ENCODE measurements around the gene NAV2. TPM values are rescaled to one million over a fixed set of nuclear protein-coding genes. Genes with fewer than 3 reads are reported as not detected.

The NAV2 gene
- total RNA-seq, 1 experiment from 2014 or later = 22.7 TPM

- CTCF ChIA-PET = interaction anchor here (1.2 kb wide), 1 partner anchor 258 kb away, joined by 3 read pairs; no protein-coding TSS in a partner anchor
- Histone ChIP-seq H3K27ac (ENCODE audit: low read length) (no peak overlapping the region), H3K36me3 (ENCODE audit: control insufficient read depth, insufficient read depth, low read length) (no peaks in the 10 kb centered on the region), H3K4me3 (ENCODE audit: low read depth in 2 of 2, low read length in 2 of 2) (no peak overlapping the region), H3K27me3 (ENCODE audit: control insufficient read depth, insufficient read depth, low read length) (no peaks in the 10 kb centered on the region), H3K9me3 (ENCODE audit: control insufficient read depth, insufficient read depth, low read depth, low read length) (no peaks in the 10 kb centered on the region), H3K4me1 (ENCODE audit: control insufficient read depth, insufficient read depth, low read length) (peaks cover 4% of the 10 kb centered on the region)
- no peak for ATAC-seq
- no TSS peak for BruUV-seq (replicated peaks)
- in situ Hi-C loops (cut with HindIII; ENCODE audit: low pct_unique_long_range_greater_than_20kb, low sequenced_read_pairs) (no loop called here), intact Hi-C loops (cut with micrococcal nuclease; ENCODE audit: unreplicated experiment) (no loop called here)
- POLR2A ChIA-PET = no interaction called here
- TF ChIP-seq SIN3A (IDR thresholded peaks at IDR 0.05; ENCODE audit: borderline replicate concordance, insufficient read depth, low read depth, low read length) (no peak), TCF7L2 (IDR thresholded peaks at IDR 0.05; ENCODE audit: low read depth, low read length) (no peak), CTCF (IDR thresholded peaks at IDR 0.05) (no peak), POLR2AphosphoS5 (IDR thresholded peaks at IDR 0.05; ENCODE audit: low read depth, low read length) (no peak)
- TF ChIP-seq, protein P1, sequence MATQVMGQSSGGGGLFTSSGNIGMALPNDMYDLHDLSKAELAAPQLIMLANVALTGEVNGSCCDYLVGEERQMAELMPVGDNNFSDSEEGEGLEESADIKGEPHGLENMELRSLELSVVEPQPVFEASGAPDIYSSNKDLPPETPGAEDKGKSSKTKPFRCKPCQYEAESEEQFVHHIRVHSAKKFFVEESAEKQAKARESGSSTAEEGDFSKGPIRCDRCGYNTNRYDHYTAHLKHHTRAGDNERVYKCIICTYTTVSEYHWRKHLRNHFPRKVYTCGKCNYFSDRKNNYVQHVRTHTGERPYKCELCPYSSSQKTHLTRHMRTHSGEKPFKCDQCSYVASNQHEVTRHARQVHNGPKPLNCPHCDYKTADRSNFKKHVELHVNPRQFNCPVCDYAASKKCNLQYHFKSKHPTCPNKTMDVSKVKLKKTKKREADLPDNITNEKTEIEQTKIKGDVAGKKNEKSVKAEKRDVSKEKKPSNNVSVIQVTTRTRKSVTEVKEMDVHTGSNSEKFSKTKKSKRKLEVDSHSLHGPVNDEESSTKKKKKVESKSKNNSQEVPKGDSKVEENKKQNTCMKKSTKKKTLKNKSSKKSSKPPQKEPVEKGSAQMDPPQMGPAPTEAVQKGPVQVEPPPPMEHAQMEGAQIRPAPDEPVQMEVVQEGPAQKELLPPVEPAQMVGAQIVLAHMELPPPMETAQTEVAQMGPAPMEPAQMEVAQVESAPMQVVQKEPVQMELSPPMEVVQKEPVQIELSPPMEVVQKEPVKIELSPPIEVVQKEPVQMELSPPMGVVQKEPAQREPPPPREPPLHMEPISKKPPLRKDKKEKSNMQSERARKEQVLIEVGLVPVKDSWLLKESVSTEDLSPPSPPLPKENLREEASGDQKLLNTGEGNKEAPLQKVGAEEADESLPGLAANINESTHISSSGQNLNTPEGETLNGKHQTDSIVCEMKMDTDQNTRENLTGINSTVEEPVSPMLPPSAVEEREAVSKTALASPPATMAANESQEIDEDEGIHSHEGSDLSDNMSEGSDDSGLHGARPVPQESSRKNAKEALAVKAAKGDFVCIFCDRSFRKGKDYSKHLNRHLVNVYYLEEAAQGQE (IDR thresholded peaks at IDR 0.05; ENCODE audit: insufficient read depth in 1 of 2, low read depth in 2 of 2, low read length in 1 of 2) = no peak
- DNase-seq (ENCODE audit: low read depth, low spot score) = no peak
These were observed 240.7 kb downstream of the NAV2 start for GRCh38 chr11:19953336-19953735.

DNA sequence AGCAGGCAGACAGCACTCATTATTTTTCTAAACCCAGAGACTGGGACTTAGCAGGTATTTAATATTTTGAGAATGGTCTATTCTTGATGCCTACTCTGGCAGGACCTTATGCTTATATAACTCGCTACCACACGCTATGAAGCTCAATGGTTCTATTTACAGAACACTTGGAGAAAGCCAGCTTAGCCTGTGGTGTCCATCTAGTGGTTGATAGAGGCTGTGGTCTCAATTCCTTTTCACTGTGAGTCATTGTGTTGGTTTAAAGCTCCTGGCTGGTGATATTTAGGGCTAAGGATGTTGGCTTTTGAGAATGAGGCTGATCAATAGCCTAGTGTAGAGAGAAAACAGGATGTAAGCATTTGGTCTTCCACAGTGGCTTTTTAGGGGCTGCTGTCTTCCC lies 241.3 kb downstream of the NAV2 start:
- DNase-seq (ENCODE audit: low read depth, low spot score) (no peak), ATAC-seq (no peak; the same call in 1 of the 2 replicates)
- intact Hi-C loops (cut with micrococcal nuclease; ENCODE audit: unreplicated experiment) (no loop called here), in situ Hi-C loops (cut with HindIII; ENCODE audit: low pct_unique_long_range_greater_than_20kb, low sequenced_read_pairs) (no loop called here)
- BruUV-seq (replicated peaks) = no TSS peak
- ChIA-PET CTCF (interaction anchor here (0.7 to 1.2 kb wide), 2 partner anchors 214 to 258 kb away, joined by 3 read pairs; no protein-coding TSS in a partner anchor), POLR2A (no interaction called here)
- Histone ChIP-seq H3K27ac (ENCODE audit: low read length) (no peak overlapping the region), H3K27me3 (ENCODE audit: control insufficient read depth, insufficient read depth, low read length) (no peaks in the 10 kb centered on the region), H3K4me3 (ENCODE audit: low read depth in 2 of 2, low read length in 2 of 2) (no peak overlapping the region), H3K4me1 (ENCODE audit: control insufficient read depth, insufficient read depth, low read length) (peaks cover 4% of the 10 kb centered on the region), H3K36me3 (ENCODE audit: control insufficient read depth, insufficient read depth, low read length) (no peaks in the 10 kb centered on the region), H3K9me3 (ENCODE audit: control insufficient read depth, insufficient read depth, low read depth, low read length) (no peaks in the 10 kb centered on the region)
- TF ChIP-seq TCF7L2 (IDR thresholded peaks at IDR 0.05; ENCODE audit: low read depth, low read length) = no peak
- peak; percentile 51 for TF ChIP-seq CTCF (IDR thresholded peaks at IDR 0.05)
- TF ChIP-seq, protein P1 (IDR thresholded peaks at IDR 0.05; ENCODE audit: insufficient read depth in 1 of 2, low read depth in 2 of 2, low read length in 1 of 2) = no peak
- TF ChIP-seq POLR2AphosphoS5 (IDR thresholded peaks at IDR 0.05; ENCODE audit: low read depth, low read length) = no peak
- no peak for TF ChIP-seq SIN3A (IDR thresholded peaks at IDR 0.05; ENCODE audit: borderline replicate concordance, insufficient read depth, low read depth, low read length)
